Skeletal muscle tissue (tissue), 5 donors: ENCODE measurements around the gene CASP8. TPM values are rescaled to one million over a fixed set of nuclear protein-coding genes. Genes with fewer than 3 reads are reported as not detected.

Source experiments
- H3K27ac ChIP-seq: one replicate; pipeline ENCODE4 v1.7.0; 2013; ENCODE audit warnings: mild to moderate bottlenecking, low read depth, low read length, inconsistent platforms
- H3K27me3 ChIP-seq, 3 donors: one replicate each; pipeline ENCODE4 v1.7.0; 2013; ENCODE audit warnings: low read length in 3 of 3; ENCODE audit not compliant: control insufficient read depth in 3 of 3, insufficient read depth in 3 of 3
- H3K36me3 ChIP-seq, 3 donors: one replicate each; pipeline ENCODE4 v1.7.0; 2013; ENCODE audit warnings: low read length in 3 of 3; ENCODE audit not compliant: control insufficient read depth in 3 of 3, insufficient read depth in 3 of 3
- H3K4me1 ChIP-seq, 3 donors: one replicate each; pipeline ENCODE4 v1.7.0; 2013; ENCODE audit warnings: low read length in 3 of 3, mild to moderate bottlenecking in 3 of 3; ENCODE audit not compliant: control insufficient read depth in 3 of 3, insufficient read depth in 3 of 3
- H3K4me3 ChIP-seq, 3 donors: one replicate each; pipeline ENCODE4 v1.7.0; 2013; ENCODE audit warnings: low read length in 3 of 3
- H3K9ac ChIP-seq, 3 donors: one replicate each; pipeline ENCODE4 v1.7.0; 2013; ENCODE audit warnings: low read length in 3 of 3, mild to moderate bottlenecking in 3 of 3, moderate library complexity in 2 of 3, low read depth in 1 of 3
- H3K9me3 ChIP-seq, 3 donors: one replicate each; pipeline ENCODE4 v1.7.0; 2013; ENCODE audit warnings: low read length in 3 of 3; ENCODE audit not compliant: control insufficient read depth in 3 of 3
- small RNA-seq: library from RNA; depleted of rRNA; stranded (forward); fragments of <200 nt; gene quantifications from one replicate; pipeline ENCODE3, GENCODE V24; 2014
- total RNA-seq: library from RNA; depleted of rRNA; stranded (reverse); fragments of >200 nt; gene quantifications from one replicate; pipeline ENCODE4 v1.2.3, GENCODE V29; 2014
- donor health status: Osteomylitis.

Gene CASP8
- total RNA-seq, 1 donor from 2014 or later = 8.4 TPM

GRCh38 chr2:201327678-201328077 lies 67.3 kb downstream of the CASP8 start:
- Histone ChIP-seq H3K9me3 (peaks cover 0 to 6% (median 0%) of the 10 kb centered on the region in 3 donors), H3K27me3 (no peaks in the 10 kb centered on the region), H3K4me3 (no peak overlapping the region), H3K4me1 (no peaks in the 10 kb centered on the region), H3K27ac (no peak overlapping the region), H3K9ac (no peak overlapping the region), H3K36me3 (no peaks in the 10 kb centered on the region)

- H3K9ac ChIP-seq = no peak overlapping the region
- H3K4me3 ChIP-seq = no peak overlapping the region
- H3K36me3 ChIP-seq = no peaks in the 10 kb centered on the region
- no peaks in the 10 kb centered on the region for H3K4me1 ChIP-seq
- no peak overlapping the region for H3K27ac ChIP-seq
- H3K9me3 ChIP-seq = no peaks in the 10 kb centered on the region
- H3K27me3 ChIP-seq = no peaks in the 10 kb centered on the region
Measured at GRCh38 chr2:201329409-201329808, 69.1 kb downstream of the CASP8 start.

Small RNA genes lying within 50 kb of the gene (small RNA-seq; reads per million reads assigned to genes)
- not detected for gene MTND4LP13

Other genes with a start within 250 kb of the CASP8 start
- 16.7 TPM for gene HYCC2, start 188.9 kb upstream of the CASP8 start, total RNA-seq
- 87.7 TPM for gene NDUFB3, start 188.5 kb upstream of the CASP8 start, total RNA-seq
- 62.6 TPM for gene CFLAR, start 144.4 kb upstream of the CASP8 start, total RNA-seq
- gene CASP10, start 77.4 kb upstream of the CASP8 start, total RNA-seq = 16.2 TPM
- gene FLACC1, start 96.8 kb downstream of the CASP8 start, total RNA-seq = 1.0 TPM
- 32.9 TPM for gene TRAK2, start 190.9 kb downstream of the CASP8 start, total RNA-seq
- gene STRADB, start 191.2 kb downstream of the CASP8 start, total RNA-seq = 109 TPM